Measurements from ENCODE around the gene TAS2R30.
A peak's percentile ranks its signal among the peaks of the same experiment; 100 is the strongest.

The TAS2R30 gene

GRCh38 chr12:11134305-11134704 is at the start of gene TAS2R30:
TAS2R30 (minus strand) TSS chr12:11134644; CDS start chr12:11134244, 400 bp downstream.
- ATAC-seq (no peak), DNase-seq (no peak)

- DNase-seq (no peak), ATAC-seq (no peak)
Observed at GRCh38 chr12:11183011-11183410, 48.6 kb upstream of the TAS2R30 start.

- no peak for DNase-seq
- no peak for ATAC-seq
Observed at GRCh38 chr12:11182529-11182928, 48.1 kb upstream of the TAS2R30 start.

- ATAC-seq (no peak), DNase-seq (no peak)
Observed at GRCh38 chr12:11178250-11178649, 43.8 kb upstream of the TAS2R30 start.

- no peak for DNase-seq
- no peak for ATAC-seq
Observed at GRCh38 chr12:11174022-11174421, 39.6 kb upstream of the TAS2R30 start.

- no peak for ATAC-seq
Observed at GRCh38 chr12:11171969-11172675, 37.7 kb upstream of the TAS2R30 start.

GRCh38 chr12:11171145-11171968 is 36.9 kb upstream of the TAS2R30 start, which contains the start of gene SMIM10L1:
SMIM10L1 (plus strand) TSS chr12:11171194; CDS start chr12:11171357, 163 bp downstream.
- ATAC-seq (peak; percentile 99), DNase-seq (peak; percentile 89)

More at GRCh38 chr12:11171969-11172675, 37.7 kb upstream of the TAS2R30 start:
- no peak for DNase-seq

GRCh38 chr12:11170810-11171144 is 36.3 kb upstream of the TAS2R30 start:
- DNase-seq: no peak
- ATAC-seq: no peak

GRCh38 chr12:11166300-11166699 is 31.9 kb upstream of the TAS2R30 start:
- no peak for ATAC-seq
- no peak for DNase-seq

- ATAC-seq (no peak), DNase-seq (no peak)
Observed at GRCh38 chr12:11164384-11164783, 29.9 kb upstream of the TAS2R30 start.

GRCh38 chr12:11162502-11162901 is 28.1 kb upstream of the TAS2R30 start:
- ATAC-seq: no peak
- no peak for DNase-seq

GRCh38 chr12:11158885-11159444 is 24.5 kb upstream of the TAS2R30 start:
- DNase-seq (no peak), ATAC-seq (no peak)

- ATAC-seq (no peak), DNase-seq (no peak)
Observed at GRCh38 chr12:11154400-11154925, 20.0 kb upstream of the TAS2R30 start.

- no peak for DNase-seq
- ATAC-seq: no peak
Observed at GRCh38 chr12:11152725-11153124, 18.3 kb upstream of the TAS2R30 start.

- no peak for ATAC-seq
- no peak for DNase-seq
Observed at GRCh38 chr12:11150832-11151231, 16.4 kb upstream of the TAS2R30 start.

- DNase-seq (no peak), ATAC-seq (no peak)
Observed at GRCh38 chr12:11147420-11147819, 13.0 kb upstream of the TAS2R30 start.

GRCh38 chr12:11144297-11144696 is 9.9 kb upstream of the TAS2R30 start:
- ATAC-seq (no peak), DNase-seq (no peak)

- ATAC-seq: no peak
Observed at GRCh38 chr12:11143352-11143751, 8.9 kb upstream of the TAS2R30 start.

GRCh38 chr12:11136075-11136474 is 1.6 kb upstream of the TAS2R30 start:
- DNase-seq (no peak), ATAC-seq (peak; percentile 68)

More at GRCh38 chr12:11143352-11143751, 8.9 kb upstream of the TAS2R30 start:
- DNase-seq: no peak

GRCh38 chr12:11133816-11134215 is 628 bp downstream of the TAS2R30 start:
- no peak for ATAC-seq
- DNase-seq: no peak

- ATAC-seq (no peak), DNase-seq (no peak)
Observed at GRCh38 chr12:11133162-11133561, 1.3 kb downstream of the TAS2R30 start.

GRCh38 chr12:11130999-11131398 is 3.4 kb downstream of the TAS2R30 start:
- DNase-seq (no peak), ATAC-seq (no peak)

- no peak for DNase-seq
- no peak for ATAC-seq
Observed at GRCh38 chr12:11130382-11130781, 4.1 kb downstream of the TAS2R30 start.

All from stimulated activated naive CD8-positive, alpha-beta T cell treated with anti-CD3 and anti-CD28 coated beads, Interleukin-15, Interleukin-2, amounts not matched to agents 100 U/mL and 50 U/mL, for 24 hours (primary cell).